ENCODE data around the gene ZNF879.
A peak's percentile ranks its signal among the peaks of the same experiment; 100 is the strongest.

ZNF879 gene

GRCh38 chr5:179023528-179024189, at the start of gene ZNF879:
Gene ZNF879, plus strand, starts transcription at chr5:179023804. Its CDS starts 1,201 bp downstream, at chr5:179025005.
- DNase-seq, result peak; percentile 32

GRCh38 chr5:178981381-178981780, 42.2 kb upstream of the ZNF879 start:
- DNase-seq, result no peak

GRCh38 chr5:178982941-178983340, 40.7 kb upstream of the ZNF879 start:
- DNase-seq, result no peak

GRCh38 chr5:178983728-178984127, 39.9 kb upstream of the ZNF879 start:
- no peak for DNase-seq

- no peak for DNase-seq
Observed at GRCh38 chr5:178984145-178985072, 39.2 kb upstream of the ZNF879 start.

- no peak for DNase-seq
Observed at GRCh38 chr5:178986326-178986960, 37.2 kb upstream of the ZNF879 start.

- DNase-seq, result no peak
Observed at GRCh38 chr5:178988436-178989220, 35.0 kb upstream of the ZNF879 start.

GRCh38 chr5:178989311-178989710, 34.3 kb upstream of the ZNF879 start:
- DNase-seq, result no peak

- no peak for DNase-seq
Observed at GRCh38 chr5:178990491-178990890, 33.1 kb upstream of the ZNF879 start.

- DNase-seq, result no peak
Observed at GRCh38 chr5:178991190-178992145, 32.1 kb upstream of the ZNF879 start.

- DNase-seq, result no peak
Observed at GRCh38 chr5:178992291-178992895, 31.2 kb upstream of the ZNF879 start.

GRCh38 chr5:178993236-178993765, 30.3 kb upstream of the ZNF879 start:
- DNase-seq, result no peak

- DNase-seq, result no peak
Observed at GRCh38 chr5:178993955-178994579, 29.5 kb upstream of the ZNF879 start.

- DNase-seq, result no peak
Observed at GRCh38 chr5:178994580-178995340, 28.8 kb upstream of the ZNF879 start, which contains the start of gene GRM6. Gene GRM6, minus strand, starts transcription at chr5:178995320. Its CDS starts 376 bp downstream, at chr5:178994944.

- no peak for DNase-seq
Observed at GRCh38 chr5:178995341-178995690, 28.3 kb upstream of the ZNF879 start.

GRCh38 chr5:178996156-178996555, 27.4 kb upstream of the ZNF879 start:
- DNase-seq, result no peak

GRCh38 chr5:178997191-178997590, 26.4 kb upstream of the ZNF879 start:
- no peak for DNase-seq

- DNase-seq, result no peak
Observed at GRCh38 chr5:178998441-178998840, 25.2 kb upstream of the ZNF879 start.

GRCh38 chr5:179006564-179006963, 17.0 kb upstream of the ZNF879 start:
- DNase-seq, result no peak

- no peak for DNase-seq
Observed at GRCh38 chr5:179008667-179009066, 14.9 kb upstream of the ZNF879 start.
